ENCODE measurements around the gene B3GLCT.

GRCh38 chr13:31223640-31224039 lies 23.9 kb downstream of the B3GLCT start:
- TF ChIP-seq RAD21 (conservative IDR thresholded peaks at IDR 0.05) (no peak), POLR2AphosphoS5 (IDR thresholded peaks at IDR 0.05) (no peak), CTCF (IDR thresholded peaks at IDR 0.05; ENCODE audit: poor library complexity, severe bottlenecking) (no peak), REST (IDR thresholded peaks at IDR 0.05; ENCODE audit: borderline replicate concordance) (no peak)
